ENCODE data around the gene ARMC8. TPM values are rescaled to one million over a fixed set of nuclear protein-coding genes. Genes with fewer than 3 reads are reported as not detected.

The ARMC8 gene
- total RNA-seq, 1 donor from 2014 or later = 46.5 TPM

- H3K9me3 Mint-ChIP-seq (ENCODE audit: unreplicated experiment) = peaks cover under 1% of the 10 kb centered on the region
- H3K27me3 Mint-ChIP-seq (ENCODE audit: unreplicated experiment) = peaks cover 41% of the 10 kb centered on the region
- H3K27ac Mint-ChIP-seq (ENCODE audit: unreplicated experiment) = no peak overlapping the region
- no peak for DNase-seq (ENCODE audit: extremely low spot score, unreplicated experiment)
- H3K36me3 Mint-ChIP-seq (ENCODE audit: unreplicated experiment) = no peaks in the 10 kb centered on the region
- H3K4me1 Mint-ChIP-seq (ENCODE audit: unreplicated experiment) = no peaks in the 10 kb centered on the region
- H3K4me3 Mint-ChIP-seq (ENCODE audit: unreplicated experiment) = no peak overlapping the region
- TF ChIP-seq, protein P1, sequence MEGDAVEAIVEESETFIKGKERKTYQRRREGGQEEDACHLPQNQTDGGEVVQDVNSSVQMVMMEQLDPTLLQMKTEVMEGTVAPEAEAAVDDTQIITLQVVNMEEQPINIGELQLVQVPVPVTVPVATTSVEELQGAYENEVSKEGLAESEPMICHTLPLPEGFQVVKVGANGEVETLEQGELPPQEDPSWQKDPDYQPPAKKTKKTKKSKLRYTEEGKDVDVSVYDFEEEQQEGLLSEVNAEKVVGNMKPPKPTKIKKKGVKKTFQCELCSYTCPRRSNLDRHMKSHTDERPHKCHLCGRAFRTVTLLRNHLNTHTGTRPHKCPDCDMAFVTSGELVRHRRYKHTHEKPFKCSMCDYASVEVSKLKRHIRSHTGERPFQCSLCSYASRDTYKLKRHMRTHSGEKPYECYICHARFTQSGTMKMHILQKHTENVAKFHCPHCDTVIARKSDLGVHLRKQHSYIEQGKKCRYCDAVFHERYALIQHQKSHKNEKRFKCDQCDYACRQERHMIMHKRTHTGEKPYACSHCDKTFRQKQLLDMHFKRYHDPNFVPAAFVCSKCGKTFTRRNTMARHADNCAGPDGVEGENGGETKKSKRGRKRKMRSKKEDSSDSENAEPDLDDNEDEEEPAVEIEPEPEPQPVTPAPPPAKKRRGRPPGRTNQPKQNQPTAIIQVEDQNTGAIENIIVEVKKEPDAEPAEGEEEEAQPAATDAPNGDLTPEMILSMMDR (IDR thresholded peaks at IDR 0.05) = no peak
These were observed 130.6 kb downstream of the ARMC8 start for GRCh38 chr3:138317687-138318086.

- peaks cover 5% of the 10 kb centered on the region for H3K4me1 Mint-ChIP-seq (ENCODE audit: unreplicated experiment)
- no peak overlapping the region for H3K4me3 Mint-ChIP-seq (ENCODE audit: unreplicated experiment)
- H3K36me3 Mint-ChIP-seq (ENCODE audit: unreplicated experiment) = no peaks in the 10 kb centered on the region
- peaks cover 27% of the 10 kb centered on the region for H3K27me3 Mint-ChIP-seq (ENCODE audit: unreplicated experiment)
- no peaks in the 10 kb centered on the region for H3K9me3 Mint-ChIP-seq (ENCODE audit: unreplicated experiment)
- TF ChIP-seq, protein P1 (IDR thresholded peaks at IDR 0.05) = no peak
- DNase-seq (ENCODE audit: extremely low spot score, unreplicated experiment) = no peak
- no peak overlapping the region for H3K27ac Mint-ChIP-seq (ENCODE audit: unreplicated experiment)
These were observed 136.9 kb downstream of the ARMC8 start for GRCh38 chr3:138323971-138324370.

- Mint-ChIP-seq H3K9me3 (ENCODE audit: unreplicated experiment) (no peaks in the 10 kb centered on the region), H3K27ac (ENCODE audit: unreplicated experiment) (no peak overlapping the region)
- no peak for DNase-seq (ENCODE audit: extremely low spot score, unreplicated experiment)
These were observed 138.9 kb downstream of the ARMC8 start for GRCh38 chr3:138325990-138326389.

GRCh38 chr3:138326866-138327595, 139.9 kb downstream of the ARMC8 start:
- H3K4me1 Mint-ChIP-seq (ENCODE audit: unreplicated experiment) = peaks cover 11% of the 10 kb centered on the region
- H3K27ac Mint-ChIP-seq (ENCODE audit: unreplicated experiment) = no peak overlapping the region
- DNase-seq (ENCODE audit: extremely low spot score, unreplicated experiment) = no peak
- H3K27me3 Mint-ChIP-seq (ENCODE audit: unreplicated experiment) = peaks cover 12% of the 10 kb centered on the region
- H3K36me3 Mint-ChIP-seq (ENCODE audit: unreplicated experiment) = no peaks in the 10 kb centered on the region
- TF ChIP-seq, protein P1 (IDR thresholded peaks at IDR 0.05) = no peak
- H3K4me3 Mint-ChIP-seq (ENCODE audit: unreplicated experiment) = no peak overlapping the region
- no peaks in the 10 kb centered on the region for H3K9me3 Mint-ChIP-seq (ENCODE audit: unreplicated experiment)

More at GRCh38 chr3:138325990-138326389, 138.9 kb downstream of the ARMC8 start:
- Mint-ChIP-seq H3K4me3 (ENCODE audit: unreplicated experiment) (no peak overlapping the region), H3K27me3 (ENCODE audit: unreplicated experiment) (peaks cover 19% of the 10 kb centered on the region), H3K36me3 (ENCODE audit: unreplicated experiment) (no peaks in the 10 kb centered on the region), H3K4me1 (ENCODE audit: unreplicated experiment) (peaks cover 11% of the 10 kb centered on the region)
- TF ChIP-seq, protein P1 (IDR thresholded peaks at IDR 0.05) = no peak

GRCh38 chr3:138327831-138328230, 140.7 kb downstream of the ARMC8 start:
- TF ChIP-seq, protein P1 (IDR thresholded peaks at IDR 0.05) = no peak
- Mint-ChIP-seq H3K36me3 (ENCODE audit: unreplicated experiment) (no peaks in the 10 kb centered on the region), H3K9me3 (ENCODE audit: unreplicated experiment) (no peaks in the 10 kb centered on the region), H3K4me3 (ENCODE audit: unreplicated experiment) (no peak overlapping the region), H3K27ac (ENCODE audit: unreplicated experiment) (no peak overlapping the region), H3K4me1 (ENCODE audit: unreplicated experiment) (peaks cover 11% of the 10 kb centered on the region), H3K27me3 (ENCODE audit: unreplicated experiment) (peaks cover 16% of the 10 kb centered on the region)
- DNase-seq (ENCODE audit: extremely low spot score, unreplicated experiment) = no peak

Data from osteocyte (in vitro differentiated cells).